Measurements from ENCODE around the gene DDX60. TPM values are rescaled to one million over a fixed set of nuclear protein-coding genes. Genes with fewer than 3 reads are reported as not detected.
"Not testable (repeated sequence)": the region's sequence is repeated elsewhere in the genome, so short reads cannot be mapped to it uniquely, and the experiment has no call there.

The DDX60 gene
- total RNA-seq, 1 donor from 2014 or later = 34.6 TPM

DNA sequence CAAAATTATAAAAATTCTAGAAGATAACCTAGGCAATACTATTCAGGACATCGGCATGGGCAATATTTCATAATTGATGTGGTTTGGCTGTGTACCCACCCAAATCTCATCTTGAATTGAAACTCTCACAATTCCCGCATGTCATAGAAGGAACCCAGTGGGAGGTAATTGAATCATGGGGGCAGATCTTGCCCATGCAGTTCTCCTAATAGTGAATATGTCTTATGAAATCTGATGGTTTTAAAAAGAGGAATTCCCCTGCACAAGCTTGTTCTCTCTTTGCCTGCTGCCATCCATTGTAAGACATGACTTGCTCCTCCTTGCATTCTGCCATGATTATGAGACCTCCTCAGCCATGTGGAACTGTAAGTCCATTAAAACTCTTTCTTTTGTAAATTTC, 77.7 kb downstream of the DDX60 start:
- Histone ChIP-seq H3K4me3 (no peak overlapping the region), H3K27me3 (ENCODE audit: low read depth) (no peaks in the 10 kb centered on the region), H3K27ac (no peak overlapping the region), H3K36me3 (peaks cover 33% of the 10 kb centered on the region), H3K9me3 (peaks cover 6% of the 10 kb centered on the region), H3K4me1 (no peaks in the 10 kb centered on the region)
- no peak for ATAC-seq
- intact Hi-C loops (cut with DNase I) = no loop called here
- TF ChIP-seq, protein P1, sequence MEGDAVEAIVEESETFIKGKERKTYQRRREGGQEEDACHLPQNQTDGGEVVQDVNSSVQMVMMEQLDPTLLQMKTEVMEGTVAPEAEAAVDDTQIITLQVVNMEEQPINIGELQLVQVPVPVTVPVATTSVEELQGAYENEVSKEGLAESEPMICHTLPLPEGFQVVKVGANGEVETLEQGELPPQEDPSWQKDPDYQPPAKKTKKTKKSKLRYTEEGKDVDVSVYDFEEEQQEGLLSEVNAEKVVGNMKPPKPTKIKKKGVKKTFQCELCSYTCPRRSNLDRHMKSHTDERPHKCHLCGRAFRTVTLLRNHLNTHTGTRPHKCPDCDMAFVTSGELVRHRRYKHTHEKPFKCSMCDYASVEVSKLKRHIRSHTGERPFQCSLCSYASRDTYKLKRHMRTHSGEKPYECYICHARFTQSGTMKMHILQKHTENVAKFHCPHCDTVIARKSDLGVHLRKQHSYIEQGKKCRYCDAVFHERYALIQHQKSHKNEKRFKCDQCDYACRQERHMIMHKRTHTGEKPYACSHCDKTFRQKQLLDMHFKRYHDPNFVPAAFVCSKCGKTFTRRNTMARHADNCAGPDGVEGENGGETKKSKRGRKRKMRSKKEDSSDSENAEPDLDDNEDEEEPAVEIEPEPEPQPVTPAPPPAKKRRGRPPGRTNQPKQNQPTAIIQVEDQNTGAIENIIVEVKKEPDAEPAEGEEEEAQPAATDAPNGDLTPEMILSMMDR (IDR thresholded peaks at IDR 0.05) = no peak
- no peak for DNase-seq

DNA sequence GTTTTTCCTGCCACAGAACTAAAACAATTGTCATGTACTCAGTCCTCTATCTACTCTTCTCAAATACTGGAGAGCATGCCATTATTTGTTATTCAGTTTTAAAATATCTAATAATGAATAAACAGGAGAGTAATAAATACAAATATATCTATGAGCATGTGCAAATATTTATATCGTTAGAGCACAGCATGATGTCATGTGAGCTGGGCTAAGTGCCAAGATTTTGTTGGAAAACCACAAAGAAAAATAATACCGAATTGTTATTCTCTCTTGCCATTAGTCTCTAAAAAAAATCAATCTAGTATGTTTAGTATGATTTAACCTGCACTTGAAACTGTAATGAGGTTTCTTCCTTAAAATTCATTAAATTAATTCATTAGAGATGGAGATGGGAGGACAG, 97.3 kb downstream of the DDX60 start:
- DNase-seq (no peak), ATAC-seq (no peak)
- H3K4me1 ChIP-seq = no peaks in the 10 kb centered on the region
- peaks cover 53% of the 10 kb centered on the region for H3K36me3 ChIP-seq
- H3K9me3 ChIP-seq = no peaks in the 10 kb centered on the region
- intact Hi-C loops (cut with DNase I) = no loop called here
- H3K27ac ChIP-seq = no peak overlapping the region
- no peak overlapping the region for H3K4me3 ChIP-seq
- H3K27me3 ChIP-seq (ENCODE audit: low read depth) = no peaks in the 10 kb centered on the region
- TF ChIP-seq, protein P1 (IDR thresholded peaks at IDR 0.05) = no peak

GRCh38 chr4:168220893-168221292, 97.7 kb downstream of the DDX60 start:
- H3K36me3 ChIP-seq = peaks cover 53% of the 10 kb centered on the region

DNA sequence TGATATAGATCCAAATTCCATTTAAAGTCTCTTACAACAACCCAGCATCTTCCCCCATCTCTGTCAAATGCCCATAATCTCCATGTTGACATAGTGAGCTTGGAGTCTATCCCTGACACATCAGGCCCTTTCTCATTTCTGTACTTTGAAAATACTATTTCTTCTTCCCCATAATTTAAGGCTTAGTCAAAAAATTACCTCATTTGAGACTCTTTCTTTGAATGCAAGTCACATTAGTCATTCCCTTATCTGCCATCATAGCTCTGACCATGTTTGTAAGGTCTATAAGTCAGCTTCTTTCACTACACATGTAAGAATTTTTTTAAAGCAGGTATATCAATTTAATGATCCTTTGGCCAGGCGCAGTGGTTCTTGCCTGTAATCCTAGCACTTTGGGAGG, 99.9 kb downstream of the DDX60 start:
- no peaks in the 10 kb centered on the region for H3K4me1 ChIP-seq
- H3K36me3 ChIP-seq = peaks cover 45% of the 10 kb centered on the region
- H3K27me3 ChIP-seq (ENCODE audit: low read depth) = no peaks in the 10 kb centered on the region
- ATAC-seq (no peak), DNase-seq (no peak)
- no peak overlapping the region for H3K4me3 ChIP-seq
- TF ChIP-seq, protein P1 (IDR thresholded peaks at IDR 0.05) = no peak
- H3K27ac ChIP-seq = no peak overlapping the region
- H3K9me3 ChIP-seq = no peaks in the 10 kb centered on the region
- intact Hi-C loops (cut with DNase I) = no loop called here

More at GRCh38 chr4:168220893-168221292, 97.7 kb downstream of the DDX60 start:
- ATAC-seq (no peak), DNase-seq (no peak)
- intact Hi-C loops (cut with DNase I) = no loop called here
- TF ChIP-seq, protein P1 (IDR thresholded peaks at IDR 0.05) = no peak
- Histone ChIP-seq H3K9me3 (no peaks in the 10 kb centered on the region), H3K27ac (no peak overlapping the region), H3K4me3 (no peak overlapping the region), H3K27me3 (ENCODE audit: low read depth) (no peaks in the 10 kb centered on the region), H3K4me1 (no peaks in the 10 kb centered on the region)

DNA sequence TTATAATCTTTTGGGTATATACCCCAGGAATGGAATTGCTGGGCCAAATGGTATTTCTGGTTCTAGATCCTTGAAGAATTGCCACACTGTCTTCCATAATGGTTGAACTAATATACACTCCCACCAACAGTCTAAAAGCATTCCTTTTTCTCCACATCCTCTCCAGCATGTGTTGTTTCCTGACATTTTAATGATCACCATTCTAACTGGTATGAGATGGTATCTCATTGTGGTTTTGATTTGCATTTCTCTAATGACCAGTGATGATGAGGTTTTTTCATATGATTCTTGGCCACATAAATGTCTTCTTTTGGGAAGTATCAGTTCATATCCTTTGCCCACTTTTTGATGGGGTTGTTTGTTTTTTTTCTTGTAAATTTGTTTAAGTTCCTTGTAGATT, 105.0 kb downstream of the DDX60 start:
- H3K4me3 ChIP-seq; H3K27ac ChIP-seq; DNase-seq; ATAC-seq; H3K27me3 ChIP-seq (ENCODE audit: low read depth); H3K4me1 ChIP-seq; H3K9me3 ChIP-seq; intact Hi-C loops (cut with DNase I): not testable (repeated sequence)
- H3K36me3 ChIP-seq = peaks cover 17% of the 10 kb centered on the region

DNA sequence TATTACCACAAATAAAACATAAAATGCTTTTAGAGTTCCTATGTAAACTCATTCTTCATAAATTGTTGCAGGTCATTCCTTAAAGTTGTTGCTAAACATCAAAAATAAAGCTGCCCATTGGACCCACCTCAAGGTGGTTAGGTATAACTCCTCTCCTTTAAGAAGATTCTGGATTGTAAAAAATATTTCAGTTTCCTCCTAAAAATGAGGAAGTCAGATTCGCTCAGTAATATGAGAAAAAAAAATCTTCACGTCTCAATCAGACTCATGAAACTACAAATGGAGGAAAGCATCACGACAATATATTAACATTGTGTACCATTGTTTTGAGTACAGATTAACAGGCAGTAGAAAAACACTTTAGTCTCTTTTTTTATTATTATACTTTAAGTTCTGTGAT, 105.9 kb downstream of the DDX60 start:
- no peak for ATAC-seq
- Histone ChIP-seq H3K36me3 (peaks cover 12% of the 10 kb centered on the region), H3K27me3 (ENCODE audit: low read depth) (no peaks in the 10 kb centered on the region), H3K9me3 (no peaks in the 10 kb centered on the region), H3K4me3 (no peak overlapping the region), H3K27ac (no peak overlapping the region), H3K4me1 (no peaks in the 10 kb centered on the region)
- TF ChIP-seq, protein P1 (IDR thresholded peaks at IDR 0.05) = no peak
- intact Hi-C loops (cut with DNase I) = no loop called here
- DNase-seq = no peak
